H9 (cell line): ENCODE measurements around the gene NFAM1. TPM values are rescaled to one million over a fixed set of nuclear protein-coding genes. Genes with fewer than 3 reads are reported as not detected.

Experiments used
- DNase-seq: peaks from one replicate; pipeline ENCODE4 v3.0.0-alpha.2; 2017
- H2AFZ ChIP-seq: one replicate; pipeline ENCODE4 v1.6.1; 2013; ENCODE audit warnings: mild to moderate bottlenecking, low read length, control low read depth, moderate library complexity
- H2AK5ac ChIP-seq: 2 replicates; pipeline ENCODE4 v1.6.1; 2013; ENCODE audit warnings: low read length, control low read depth, mixed read lengths; ENCODE audit not compliant: insufficient read length
- H2BK120ac ChIP-seq: one replicate; pipeline ENCODE4 v1.6.1; 2013; ENCODE audit warnings: low read depth, mild to moderate bottlenecking, low read length, control low read depth, inconsistent platforms; ENCODE audit not compliant: poor library complexity, severe bottlenecking
- H2BK12ac ChIP-seq: 2 replicates; pipeline ENCODE4 v1.6.1; 2013; ENCODE audit warnings: low read length, control low read depth, mixed read lengths, low read depth; ENCODE audit not compliant: insufficient read length
- H2BK15ac ChIP-seq: 2 replicates; pipeline ENCODE4 v1.6.1; 2013; ENCODE audit warnings: low read depth, low read length, control low read depth
- H2BK20ac ChIP-seq: one replicate; pipeline ENCODE4 v1.6.1; 2013; ENCODE audit warnings: low read depth, mild to moderate bottlenecking, low read length, control low read depth, inconsistent platforms; ENCODE audit not compliant: poor library complexity, severe bottlenecking
- H2BK5ac ChIP-seq: 2 replicates; pipeline ENCODE4 v1.6.1; 2013; ENCODE audit warnings: low read length, control low read depth, mixed read lengths; ENCODE audit not compliant: insufficient read length
- H3K14ac ChIP-seq: 2 replicates; pipeline ENCODE4 v1.6.1; 2013; ENCODE audit warnings: low read length, control low read depth; ENCODE audit not compliant: insufficient read depth
- H3K18ac ChIP-seq: 2 replicates; pipeline ENCODE4 v1.6.1; 2013; ENCODE audit warnings: low read depth, mild to moderate bottlenecking, mixed read lengths, low read length, control low read depth; ENCODE audit not compliant: insufficient read length
- H3K23ac ChIP-seq: 2 replicates; pipeline ENCODE4 v1.6.1; 2013; ENCODE audit warnings: low read length, control low read depth, mixed read lengths, low read depth; ENCODE audit not compliant: insufficient read length
- H3K23me2 ChIP-seq: 2 replicates; pipeline ENCODE4 v1.6.1; 2013; ENCODE audit warnings: low read depth, mild to moderate bottlenecking, mixed read lengths, low read length, control low read depth; ENCODE audit not compliant: insufficient read length, poor library complexity, severe bottlenecking
- H3K27ac ChIP-seq: 2 replicates; pipeline ENCODE4 v1.5.1; 2013; ENCODE audit warnings: low read length, control low read depth, mixed read lengths, low read depth; ENCODE audit not compliant: insufficient read length
- H3K27me3 ChIP-seq: 2 replicates; pipeline ENCODE4 v1.6.1; 2013; ENCODE audit warnings: low read length, control low read depth, inconsistent platforms; ENCODE audit not compliant: insufficient read depth
- H3K4ac ChIP-seq: 2 replicates; pipeline ENCODE4 v1.6.1; 2013; ENCODE audit warnings: low read depth, mild to moderate bottlenecking, control low read depth, inconsistent platforms, low read length, moderate library complexity
- H3K4me1 ChIP-seq: 2 replicates; pipeline ENCODE4 v1.6.1; 2013; ENCODE audit warnings: low read length, control low read depth, inconsistent platforms; ENCODE audit not compliant: insufficient read depth
- H3K4me2 ChIP-seq: 2 replicates; pipeline ENCODE4 v1.6.1; 2013; ENCODE audit warnings: low read length, control low read depth, mixed read lengths; ENCODE audit not compliant: insufficient read length, insufficient read depth
- H3K56ac ChIP-seq: 2 replicates; pipeline ENCODE4 v1.6.1; 2013; ENCODE audit warnings: low read depth, mild to moderate bottlenecking, mixed read lengths, low read length, control low read depth; ENCODE audit not compliant: insufficient read length
- H3K79me1 ChIP-seq: 2 replicates; pipeline ENCODE4 v1.6.1; 2013; ENCODE audit warnings: low read depth, mild to moderate bottlenecking, moderate library complexity, low read length, control low read depth, inconsistent platforms; ENCODE audit not compliant: insufficient read depth, poor library complexity, severe bottlenecking
- H3K79me2 ChIP-seq: 2 replicates; pipeline ENCODE4 v1.6.1; 2013; ENCODE audit warnings: low read length, control low read depth, inconsistent platforms; ENCODE audit not compliant: insufficient read depth
- H3K9ac ChIP-seq: 2 replicates; pipeline ENCODE4 v1.6.1; 2013; ENCODE audit warnings: low read length, control low read depth, mixed read lengths; ENCODE audit not compliant: insufficient read length; ENCODE audit errors: extremely low read depth
- H3K9me3 ChIP-seq: one replicate; pipeline ENCODE4 v1.6.1; 2013; ENCODE audit warnings: low read depth, low read length, inconsistent platforms; ENCODE audit not compliant: control insufficient read depth
- H3T11ph ChIP-seq: one replicate; pipeline ENCODE4 v1.6.1; 2013; ENCODE audit warnings: mild to moderate bottlenecking, low read length, control low read depth, inconsistent platforms
- H4K20me1 ChIP-seq: one replicate; pipeline ENCODE4 v1.6.1; 2013; ENCODE audit not compliant: control insufficient read depth, insufficient read length, insufficient read depth
- H4K5ac ChIP-seq: 2 replicates; pipeline ENCODE4 v1.6.1; 2013; ENCODE audit warnings: low read depth, mild to moderate bottlenecking, mixed read lengths, low read length, control low read depth; ENCODE audit not compliant: insufficient read length
- H4K8ac ChIP-seq: replicated peaks from 2 replicates; pipeline ENCODE4 v1.6.1; 2013; ENCODE audit warnings: low read length, control low read depth, mixed read lengths, low read depth; ENCODE audit not compliant: insufficient read length
- H4K91ac ChIP-seq: 2 replicates; pipeline ENCODE4 v1.6.1; 2013; ENCODE audit warnings: low read depth, mild to moderate bottlenecking, moderate library complexity, mixed read lengths, low read length, control low read depth; ENCODE audit not compliant: insufficient read length
- H3K27ac Mint-ChIP-seq, 3 experiments: 2 replicates in 2 of 3; 3 replicates in 1 of 3; pipeline ENCODE4 v1.8.0; 2020 to 2021; ENCODE audit warnings: mixed read lengths in 3 of 3, mild to moderate bottlenecking in 1 of 3, moderate library complexity in 1 of 3
- H3K27me3 Mint-ChIP-seq: 2 replicates; pipeline ENCODE4 v1.8.0; 2021; ENCODE audit warnings: low read depth, mild to moderate bottlenecking, moderate library complexity, mixed read lengths
- H3K36me3 Mint-ChIP-seq, 3 experiments: 2 replicates in 2 of 3; 3 replicates in 1 of 3; pipeline ENCODE4 v1.8.0; 2020 to 2021; ENCODE audit warnings: low read depth in 3 of 3, mixed read lengths in 3 of 3; ENCODE audit not compliant: insufficient read depth in 1 of 3
- H3K4me1 Mint-ChIP-seq, 2 experiments: 2 replicates each; pipeline ENCODE4 v1.8.0; 2020; ENCODE audit warnings: mixed read lengths in 2 of 2
- H3K4me3 Mint-ChIP-seq, 2 experiments: 2 replicates in 1 of 2; 3 replicates in 1 of 2; pipeline ENCODE4 v1.8.0; 2020 to 2021; ENCODE audit warnings: mild to moderate bottlenecking in 2 of 2, mixed read lengths in 2 of 2, moderate library complexity in 1 of 2
- H3K9me3 Mint-ChIP-seq, 2 experiments: 2 replicates in 1 of 2; 3 replicates in 1 of 2; pipeline ENCODE4 v1.8.0; 2020; ENCODE audit warnings: mild to moderate bottlenecking in 2 of 2, mixed read lengths in 2 of 2, moderate library complexity in 1 of 2
- WGBS: extraction: QIAGEN DNeasy Blood & Tissue Kit; methylation state at CpG from one replicate; pipeline ENCODE4 v1.1.7; 2013; ENCODE audit warnings: missing lambda C conversion rate, low lambda C conversion rate, mixed read lengths; ENCODE audit not compliant: insufficient read length; ENCODE audit errors: extremely low coverage; 5-methylcytosine and 5-hydroxymethylcytosine counted together
- total RNA-seq: library from RNA; stranded (reverse); gene quantifications from 2 replicates; pipeline ENCODE4 v1.2.1, GENCODE V29; 2021
- TF ChIP-seq, protein P1 (sequence below): fragments of 200-600 bp; sonication (generic); conservative IDR thresholded peaks from 3 replicates; pipeline ENCODE4 v1.8.0; 2021; ENCODE audit warnings: antibody characterized with exemption, mild to moderate bottlenecking

The NFAM1 gene
- total RNA-seq, 1 experiment from 2014 or later, result 0.68 TPM

DNA sequence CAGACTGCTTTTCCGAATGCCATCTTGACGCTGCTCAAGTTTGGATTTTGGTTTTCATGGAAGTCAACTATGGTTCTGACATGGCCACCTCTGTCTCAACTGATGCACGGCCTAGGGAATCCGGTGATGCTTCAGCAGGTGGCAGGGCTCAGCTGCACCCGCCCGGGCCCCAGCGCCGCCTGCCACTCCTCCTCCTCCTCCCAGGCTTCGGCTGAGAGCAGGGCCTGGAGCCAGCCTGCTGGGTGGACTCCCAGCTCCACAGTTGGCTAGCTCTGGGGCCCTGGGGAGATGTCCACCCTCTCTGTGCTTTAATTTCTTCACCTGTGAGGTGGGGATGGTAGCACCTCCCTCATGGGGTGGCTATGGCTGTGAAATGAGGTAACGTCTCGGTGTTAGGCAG, 20.3 kb upstream of the NFAM1 start:
- Histone ChIP-seq H3K79me1 (no peaks in the 10 kb centered on the region), H2BK120ac (no peak overlapping the region), H4K5ac (no peak overlapping the region), H2BK20ac (no peak overlapping the region), H3K9ac (no peak overlapping the region), H3K27ac (no peak overlapping the region), H2BK5ac (no peak overlapping the region), H3K27me3 (no peaks in the 10 kb centered on the region), H2AK5ac (no peak overlapping the region), H3K4me2 (no peak overlapping the region), H3K79me2 (no peaks in the 10 kb centered on the region), H2BK12ac (no peak overlapping the region), H3K4me1 (no peaks in the 10 kb centered on the region), H3K56ac (no peak overlapping the region), H3K18ac (no peak overlapping the region), H3K23ac (no peak overlapping the region), H3K23me2 (no peaks in the 10 kb centered on the region), H3T11ph (no peak overlapping the region), H2BK15ac (no peak overlapping the region), H3K4ac (no peak overlapping the region), H4K91ac (no peak overlapping the region), H4K20me1 (no peaks in the 10 kb centered on the region), H2AFZ (no peak overlapping the region), H4K8ac (no peak overlapping the region), H3K9me3 (no peaks in the 10 kb centered on the region), H3K14ac (no peak overlapping the region)
- H3K27ac Mint-ChIP-seq, result no peak overlapping the region
- H3K9me3 Mint-ChIP-seq, result no peaks in the 10 kb centered on the region
- H3K4me1 Mint-ChIP-seq, result no peaks in the 10 kb centered on the region
- no CpG with 5 or more reads among the region's 11 CpGs for WGBS
- peaks cover 42% of the 10 kb centered on the region for H3K27me3 Mint-ChIP-seq
- no peak for DNase-seq
- H3K4me3 Mint-ChIP-seq, result no peak overlapping the region
- TF ChIP-seq, protein P1, sequence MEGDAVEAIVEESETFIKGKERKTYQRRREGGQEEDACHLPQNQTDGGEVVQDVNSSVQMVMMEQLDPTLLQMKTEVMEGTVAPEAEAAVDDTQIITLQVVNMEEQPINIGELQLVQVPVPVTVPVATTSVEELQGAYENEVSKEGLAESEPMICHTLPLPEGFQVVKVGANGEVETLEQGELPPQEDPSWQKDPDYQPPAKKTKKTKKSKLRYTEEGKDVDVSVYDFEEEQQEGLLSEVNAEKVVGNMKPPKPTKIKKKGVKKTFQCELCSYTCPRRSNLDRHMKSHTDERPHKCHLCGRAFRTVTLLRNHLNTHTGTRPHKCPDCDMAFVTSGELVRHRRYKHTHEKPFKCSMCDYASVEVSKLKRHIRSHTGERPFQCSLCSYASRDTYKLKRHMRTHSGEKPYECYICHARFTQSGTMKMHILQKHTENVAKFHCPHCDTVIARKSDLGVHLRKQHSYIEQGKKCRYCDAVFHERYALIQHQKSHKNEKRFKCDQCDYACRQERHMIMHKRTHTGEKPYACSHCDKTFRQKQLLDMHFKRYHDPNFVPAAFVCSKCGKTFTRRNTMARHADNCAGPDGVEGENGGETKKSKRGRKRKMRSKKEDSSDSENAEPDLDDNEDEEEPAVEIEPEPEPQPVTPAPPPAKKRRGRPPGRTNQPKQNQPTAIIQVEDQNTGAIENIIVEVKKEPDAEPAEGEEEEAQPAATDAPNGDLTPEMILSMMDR, result no peak
- H3K36me3 Mint-ChIP-seq, result no peaks in the 10 kb centered on the region
